Nephron (organoid): ENCODE data around the gene LSM5.
A peak's percentile ranks its signal among the peaks of the same experiment; 100 is the strongest.

Experiments
- H3K27ac Mint-ChIP-seq, 3 experiments: 2 replicates each; pipeline ENCODE4 v1.8.0; 2020; ENCODE audit warnings: mixed read lengths in 3 of 3, mild to moderate bottlenecking in 2 of 3, moderate library complexity in 1 of 3
- H3K27me3 Mint-ChIP-seq: 2 replicates; pipeline ENCODE4 v1.8.0; 2021; ENCODE audit warnings: low read depth, mild to moderate bottlenecking, moderate library complexity, mixed read lengths
- H3K36me3 Mint-ChIP-seq: 2 replicates; pipeline ENCODE4 v1.8.0; 2020; ENCODE audit warnings: low read depth, mixed read lengths
- H3K4me1 Mint-ChIP-seq: 2 replicates; pipeline ENCODE4 v1.8.0; 2020; ENCODE audit warnings: mixed read lengths
- H3K4me3 Mint-ChIP-seq, 3 experiments: 2 replicates each; pipeline ENCODE4 v1.8.0; 2020; ENCODE audit warnings: mild to moderate bottlenecking in 3 of 3, mixed read lengths in 3 of 3, moderate library complexity in 2 of 3
- H3K9me3 Mint-ChIP-seq: 2 replicates; pipeline ENCODE4 v1.8.0; 2020; ENCODE audit warnings: mixed read lengths
- CTCF ChIP-seq, 3 experiments: fragments of 200-600 bp; sonication (generic); IDR thresholded peaks; one replicate each; pipeline ENCODE4 v1.5.0; 2021; ENCODE audit warnings: antibody characterized with exemption in 3 of 3; ENCODE audit not compliant: unreplicated experiment in 3 of 3

The LSM5 gene

DNA sequence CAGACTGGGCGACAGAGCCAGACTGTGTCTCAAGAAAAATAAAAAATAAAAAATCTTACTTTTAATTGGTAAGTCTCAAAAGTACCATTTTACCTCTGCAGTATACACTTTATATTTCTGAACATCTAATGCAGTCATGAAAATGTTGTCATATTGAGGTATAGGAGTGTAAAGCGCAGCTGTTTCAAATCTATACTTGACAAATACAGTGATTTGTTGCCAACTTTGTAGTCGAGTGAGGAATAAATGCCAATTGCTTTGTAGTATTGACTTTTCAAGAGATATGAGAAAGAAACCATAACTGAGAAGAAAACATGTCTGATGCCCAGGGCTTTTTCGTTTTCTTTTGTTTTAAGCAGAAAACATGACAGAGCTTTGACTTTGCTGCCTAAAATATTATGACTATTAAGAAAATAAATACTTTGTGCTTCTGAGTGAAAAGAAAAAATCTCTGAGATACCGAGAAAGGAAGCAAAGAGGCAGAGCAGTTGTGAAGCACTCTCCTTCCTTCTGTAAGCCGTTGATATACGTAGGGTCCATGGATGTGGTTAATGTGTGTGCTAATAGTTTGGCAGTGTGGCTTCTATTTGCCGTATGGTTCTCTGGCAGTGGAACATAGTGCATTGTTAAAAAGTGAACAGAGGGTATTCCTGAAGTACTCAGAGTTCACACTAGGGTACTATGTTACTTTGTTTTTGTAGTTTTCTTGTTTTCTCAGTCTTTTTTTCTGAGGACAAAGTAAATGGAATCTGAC is 43.3 kb upstream of the LSM5 start:
- Mint-ChIP-seq H3K9me3 (no peaks in the 10 kb centered on the region), H3K4me1 (peaks cover 14% of the 10 kb centered on the region), H3K27ac (peak overlapping the region; percentile 15 to 68 (median 67)), H3K4me3 (no peak overlapping the region), H3K27me3 (no peaks in the 10 kb centered on the region), H3K36me3 (peaks cover 10% of the 10 kb centered on the region)
- no peak for TF ChIP-seq CTCF (IDR thresholded peaks at IDR 0.05; ENCODE audit: unreplicated experiment in 3 of 3)

DNA sequence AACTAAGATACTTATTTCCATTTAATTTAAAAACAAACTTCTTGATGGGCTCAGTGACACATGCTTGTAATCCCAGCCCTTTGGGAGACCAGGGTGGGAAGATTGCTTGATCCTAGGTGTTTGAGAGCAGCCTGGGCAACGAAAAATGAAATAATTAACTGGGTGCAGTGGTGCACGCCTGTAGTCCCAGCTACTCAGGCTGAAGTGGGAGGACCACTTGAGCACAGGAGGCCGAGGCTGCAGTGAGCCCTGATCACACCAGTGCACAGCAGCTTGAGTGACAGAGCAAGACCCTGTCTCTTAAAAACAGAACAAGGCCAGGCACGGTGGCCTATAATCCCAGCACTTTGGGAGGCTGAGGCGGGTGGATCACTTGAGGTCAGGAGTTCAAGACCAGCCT is 42.5 kb upstream of the LSM5 start:
- no peak for TF ChIP-seq CTCF (IDR thresholded peaks at IDR 0.05; ENCODE audit: unreplicated experiment in 3 of 3)
- peaks cover 14% of the 10 kb centered on the region for H3K4me1 Mint-ChIP-seq
- no peaks in the 10 kb centered on the region for H3K27me3 Mint-ChIP-seq
- H3K9me3 Mint-ChIP-seq = no peaks in the 10 kb centered on the region
- H3K36me3 Mint-ChIP-seq = peaks cover 15% of the 10 kb centered on the region
- H3K4me3 Mint-ChIP-seq = no peak overlapping the region
- no peak overlapping the region for H3K27ac Mint-ChIP-seq

- Mint-ChIP-seq H3K27me3 (no peaks in the 10 kb centered on the region), H3K36me3 (peaks cover 19% of the 10 kb centered on the region), H3K4me1 (peaks cover 14% of the 10 kb centered on the region), H3K9me3 (no peaks in the 10 kb centered on the region), H3K27ac (peak overlapping the region in 1 of 3 experiments; percentile 79), H3K4me3 (no peak overlapping the region)
- no peak for TF ChIP-seq CTCF (IDR thresholded peaks at IDR 0.05; ENCODE audit: unreplicated experiment in 3 of 3)
These were observed 41.9 kb upstream of the LSM5 start for GRCh38 chr7:32532086-32532485.

GRCh38 chr7:32531402-32531801 is 41.2 kb upstream of the LSM5 start:
- H3K27ac Mint-ChIP-seq = no peak overlapping the region
- peaks cover 23% of the 10 kb centered on the region for H3K36me3 Mint-ChIP-seq
- H3K9me3 Mint-ChIP-seq = no peaks in the 10 kb centered on the region
- H3K4me3 Mint-ChIP-seq = no peak overlapping the region
- H3K4me1 Mint-ChIP-seq = peaks cover 14% of the 10 kb centered on the region
- no peaks in the 10 kb centered on the region for H3K27me3 Mint-ChIP-seq
- TF ChIP-seq CTCF (IDR thresholded peaks at IDR 0.05; ENCODE audit: unreplicated experiment in 3 of 3) = no peak

DNA sequence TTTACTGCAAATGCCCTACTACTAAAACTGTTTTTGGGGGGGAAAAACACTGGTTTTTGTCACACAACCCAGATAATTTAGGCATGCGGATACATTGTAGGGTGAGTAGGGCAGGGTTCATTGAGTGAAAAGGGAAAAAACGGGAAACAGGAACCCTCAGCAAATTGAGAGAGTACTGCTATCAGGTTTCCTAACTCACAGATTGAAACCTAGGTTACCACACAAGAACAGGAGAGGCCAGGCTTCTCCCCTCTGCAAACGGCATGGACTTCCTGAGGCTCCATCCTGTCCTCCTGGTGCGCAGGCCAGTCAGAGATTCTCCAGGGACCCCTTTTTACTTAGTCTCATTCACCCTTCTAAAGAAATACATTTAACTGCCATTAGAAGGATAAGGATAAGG is 35.7 kb upstream of the LSM5 start:
- no peak for TF ChIP-seq CTCF (IDR thresholded peaks at IDR 0.05; ENCODE audit: unreplicated experiment in 3 of 3)
- H3K36me3 Mint-ChIP-seq = peaks cover 53% of the 10 kb centered on the region
- H3K27me3 Mint-ChIP-seq = no peaks in the 10 kb centered on the region
- peaks cover 19% of the 10 kb centered on the region for H3K9me3 Mint-ChIP-seq
- H3K4me3 Mint-ChIP-seq = no peak overlapping the region
- no peaks in the 10 kb centered on the region for H3K4me1 Mint-ChIP-seq
- H3K27ac Mint-ChIP-seq = no peak overlapping the region

- no peaks in the 10 kb centered on the region for H3K4me1 Mint-ChIP-seq
- no peak overlapping the region for H3K27ac Mint-ChIP-seq
- no peaks in the 10 kb centered on the region for H3K27me3 Mint-ChIP-seq
- H3K4me3 Mint-ChIP-seq = no peak overlapping the region
- peaks cover 66% of the 10 kb centered on the region for H3K36me3 Mint-ChIP-seq
- peaks cover 31% of the 10 kb centered on the region for H3K9me3 Mint-ChIP-seq
- no peak for TF ChIP-seq CTCF (IDR thresholded peaks at IDR 0.05; ENCODE audit: unreplicated experiment in 3 of 3)
These were observed 34.5 kb upstream of the LSM5 start for GRCh38 chr7:32524631-32525030.
